Measurements from ENCODE around the gene AOX1. TPM values are rescaled to one million over a fixed set of nuclear protein-coding genes. Genes with fewer than 3 reads are reported as not detected.

AOX1 gene
- 17.5 and 21.3 TPM in 2 replicates for total RNA-seq

DNA sequence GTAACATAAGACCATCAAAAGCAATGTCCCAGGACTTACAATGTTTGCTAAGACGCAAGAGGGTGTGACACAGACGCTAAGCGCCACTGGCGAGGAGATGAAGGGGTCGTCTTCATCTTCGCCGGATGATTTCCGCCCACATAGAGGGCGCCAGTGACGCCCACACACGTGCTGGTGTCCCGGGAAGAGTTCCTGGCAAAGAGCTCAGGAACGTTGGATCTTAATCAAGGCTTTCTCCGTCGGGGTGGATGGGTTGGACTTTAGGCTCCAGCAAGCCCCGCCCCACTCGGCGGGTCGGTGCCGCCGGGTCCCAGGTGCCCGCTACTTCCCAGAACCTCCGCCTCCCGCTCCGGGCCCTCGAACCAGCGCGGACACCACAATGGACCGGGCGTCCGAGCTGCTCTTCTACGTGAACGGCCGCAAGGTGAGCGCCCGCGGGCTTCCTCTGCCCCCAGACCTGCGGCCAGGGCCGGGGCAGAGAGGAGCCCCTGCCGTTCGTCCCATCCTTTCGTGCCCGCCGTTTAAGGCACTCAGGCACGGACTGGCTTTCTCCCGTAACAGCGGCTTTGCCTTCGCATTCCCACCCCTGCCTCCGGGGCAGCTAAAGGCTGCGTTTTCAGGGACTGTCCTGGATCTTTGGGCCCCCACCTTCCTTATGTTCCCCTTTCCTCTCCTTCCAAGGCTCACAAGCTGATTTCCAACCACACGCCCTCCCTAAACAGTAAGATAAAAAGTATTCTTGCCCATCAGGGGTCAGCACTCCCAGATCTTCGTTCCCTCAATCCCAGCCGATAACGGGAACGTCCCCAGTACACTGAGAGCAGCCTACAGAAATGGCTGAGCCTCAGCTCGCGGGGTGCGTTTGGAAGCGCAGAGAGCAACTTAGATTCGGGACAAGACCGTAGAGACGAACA is at the start of gene AOX1:
AOX1 (plus strand) TSS at position 285 of the 914 bp plus-strand sequence; CDS start at position 380, 95 bp downstream.

Other genes starting within 250 kb of the AOX1 start
- gene KCTD18, start 75.9 kb upstream of the AOX1 start, total RNA-seq, result 22.7 and 25.7 TPM in 2 replicates
- gene SGO2, start 59.8 kb upstream of the AOX1 start, total RNA-seq, result 6.2 and 20.2 TPM in 2 replicates
- gene BZW1, start 225.9 kb downstream of the AOX1 start, total RNA-seq, result 512 and 546 TPM in 2 replicates